Hematopoietic multipotent progenitor cell (in vitro differentiated cells): ENCODE measurements around the gene GATAD2A. TPM values are rescaled to one million over a fixed set of nuclear protein-coding genes. Genes with fewer than 3 reads are reported as not detected.

Source experiments
- DNase-seq, 3 donors: peaks; one replicate each; pipeline ENCODE4 v3.0.0-alpha.2; 2011 to 2015; ENCODE audit warnings: low read depth in 2 of 3, low spot score in 2 of 3
- total RNA-seq: library from RNA; depleted of rRNA; stranded (reverse); fragments of >200 nt; gene quantifications from one replicate; pipeline ENCODE4 v1.2.3, GENCODE V29; 2012

Gene GATAD2A
- total RNA-seq, 1 donor = 47.1 TPM

- no peak for DNase-seq
Measured at GRCh38 chr19:19502281-19502680, 96.8 kb downstream of the GATAD2A start.

GRCh38 chr19:19502808-19503602 lies 97.5 kb downstream of the GATAD2A start:
- no peak for DNase-seq

- DNase-seq = no peak
Measured at GRCh38 chr19:19504754-19505668, 99.5 kb downstream of the GATAD2A start.

- DNase-seq = no peak
Measured at GRCh38 chr19:19505669-19506326, 100.3 kb downstream of the GATAD2A start.

- no peak for DNase-seq
Measured at GRCh38 chr19:19506592-19506991, 101.1 kb downstream of the GATAD2A start.

GRCh38 chr19:19507354-19507753 lies 101.9 kb downstream of the GATAD2A start:
- no peak for DNase-seq

GRCh38 chr19:19508217-19508616 lies 102.7 kb downstream of the GATAD2A start:
- DNase-seq = no peak

GRCh38 chr19:19510432-19510831 lies 105.0 kb downstream of the GATAD2A start:
- no peak for DNase-seq

- no peak for DNase-seq
Measured at GRCh38 chr19:19513682-19514081, 108.2 kb downstream of the GATAD2A start.

GRCh38 chr19:19514215-19514657 lies 108.8 kb downstream of the GATAD2A start:
- peak in 1 of 3 donors; percentile 33 for DNase-seq

- DNase-seq = no peak
Measured at GRCh38 chr19:19514881-19515641, 109.6 kb downstream of the GATAD2A start, which contains the start of gene TSSK6. Gene TSSK6, minus strand, starts transcription at chr19:19515548. Its CDS starts 121 bp downstream, at chr19:19515427.

- DNase-seq = peak; percentile 91 to 96 (median 95)
Measured at GRCh38 chr19:19515642-19516519, 110.4 kb downstream of the GATAD2A start, which contains the start of gene NDUFA13. Gene NDUFA13, plus strand, starts transcription at chr19:19516225. Its CDS starts 14 bp downstream, at chr19:19516239.

- DNase-seq = no peak
Measured at GRCh38 chr19:19517235-19517619, 111.8 kb downstream of the GATAD2A start.

- no peak for DNase-seq
Measured at GRCh38 chr19:19520989-19521388, 115.5 kb downstream of the GATAD2A start.

GRCh38 chr19:19523177-19523576 lies 117.7 kb downstream of the GATAD2A start:
- no peak for DNase-seq

GRCh38 chr19:19524053-19524452 lies 118.6 kb downstream of the GATAD2A start:
- DNase-seq = no peak

GRCh38 chr19:19525611-19526380 lies 120.3 kb downstream of the GATAD2A start:
- no peak for DNase-seq
